Spleen (tissue), 13 donors: ENCODE measurements around the gene SLC7A5. TPM values are rescaled to one million over a fixed set of nuclear protein-coding genes. Genes with fewer than 3 reads are reported as not detected.
"Not testable (repeated sequence)": the region's sequence is repeated elsewhere in the genome, so short reads cannot be mapped to it uniquely, and the experiment has no call there.

Source experiments
- DNase-seq: peaks from one replicate; pipeline ENCODE4 v3.0.0-alpha.2; 2020
- H3K27ac ChIP-seq, 8 donors: fragments of 200-600 bp; sonication (generic) in 7 of 8; 1 replicate in 4 of 8; 2 replicates in 4 of 8; pipeline versions ENCODE4 v1.5.0 to v1.8.0; 2016 to 2021; ENCODE audit warnings: inconsistent platforms in 4 of 8, mild to moderate bottlenecking in 4 of 8, moderate library complexity in 1 of 8
- H3K27me3 ChIP-seq, 7 donors: fragments of 200-600 bp; sonication (generic) in 6 of 7; replicated peaks in 1 of 7; 1 replicate in 4 of 7; 2 replicates in 3 of 7; pipeline versions ENCODE4 v1.5.0 to v1.8.0; 2016 to 2021; ENCODE audit warnings: inconsistent platforms in 3 of 7, mild to moderate bottlenecking in 1 of 7
- H3K36me3 ChIP-seq, 6 donors: fragments of 200-600 bp; sonication (generic) in 5 of 6; 1 replicate in 4 of 6; 2 replicates in 2 of 6; pipeline versions ENCODE4 v1.5.0 to v1.8.0; 2016 to 2021; ENCODE audit warnings: inconsistent platforms in 2 of 6
- H3K4me1 ChIP-seq, 6 donors: fragments of 200-600 bp; sonication (generic) in 5 of 6; 1 replicate in 3 of 6; 2 replicates in 3 of 6; pipeline versions ENCODE4 v1.5.0 to v1.8.0; 2016 to 2021; ENCODE audit warnings: inconsistent platforms in 3 of 6
- H3K4me3 ChIP-seq, 8 donors: fragments of 200-600 bp; sonication (generic) in 7 of 8; 1 replicate in 4 of 8; 2 replicates in 4 of 8; pipeline versions ENCODE4 v1.5.0 to v1.8.0; 2016 to 2021; ENCODE audit warnings: inconsistent platforms in 4 of 8, mild to moderate bottlenecking in 4 of 8, moderate library complexity in 2 of 8
- H3K9me3 ChIP-seq, 8 donors: fragments of 200-600 bp; sonication (generic) in 7 of 8; 1 replicate in 4 of 8; 2 replicates in 4 of 8; pipeline versions ENCODE4 v1.5.0 to v1.8.0; 2016 to 2021; ENCODE audit warnings: inconsistent platforms in 4 of 8
- POLR2A ChIP-seq, 3 donors: fragments of 450-650 bp; IDR thresholded peaks; one replicate each; pipeline ENCODE4 v1.5.1; 2017; ENCODE audit warnings: antibody characterized with exemption in 3 of 3, mild to moderate bottlenecking in 1 of 3
- POLR2AphosphoS5 ChIP-seq, 3 donors: sonication (generic); formaldehyde crosslinking; IDR thresholded peaks; one replicate each; pipeline ENCODE4 v1.5.1; 2017; ENCODE audit warnings: antibody characterized with exemption in 3 of 3
- WGBS, 5 donors: extraction: QIAGEN DNeasy Blood & Tissue Kit in 3 of 5; methylation state at CpG; one replicate each; pipeline versions ENCODE4 v1.1.5 to v1.1.7; 2013 to 2018; 5-methylcytosine and 5-hydroxymethylcytosine counted together
- intact Hi-C: fragments of 100-400 bp; cut with DNase I; formaldehyde crosslinking; loops from one replicate; pipeline ENCODE4 v1.15.0; 2023; ENCODE audit warnings: low total_unique reads
- long read RNA-seq, 2 donors: transcript quantifications; one replicate each; lab custom pipeline, GENCODE V29; 2026
- polyA plus RNA-seq, 3 donors: library from polyadenylated mRNA; stranded (reverse); fragments of 200-250 nt; gene quantifications; one replicate each; pipeline ENCODE4 v1.2.1, GENCODE V29; 2013
- total RNA-seq, 7 donors: library from RNA; depleted of rRNA in 3 of 7; stranded (reverse); fragments of >200 nt in 3 of 7; fragmentation: NEBNext Ultra II Directional in 4 of 7; extraction: Animal tissue kit (Norgen Biotek cat#: 25700) in 4 of 7; gene quantifications; one replicate each; pipeline versions ENCODE4 v1.1.0 to v1.2.1, GENCODE V29; 2016 to 2021
- TF ChIP-seq, protein P1 (sequence below), 11 experiments: fragments of 200-600 bp in 7 of 11; fragments of 450-650 bp in 4 of 11; sonication (generic) in 4 of 11; IDR thresholded peaks in 8 of 11; conservative IDR thresholded peaks in 3 of 11; 1 replicate in 7 of 11; 2 replicates in 4 of 11; pipeline versions ENCODE4 v1.4.0 to v1.8.0; 2016 to 2021; ENCODE audit warnings: antibody characterized with exemption in 11 of 11, inconsistent platforms in 4 of 11, mild to moderate bottlenecking in 1 of 11
- donor health status: healthy with polysubstance abuse.
- donor health status: DM: no; HTN: no; CAD: no; lungs with moderate emphysema.
- donor health status: DM: no; HTN: no; CAD: no.
- donor health status: Bipolar disorder and iron deficiency.
- donor health status: healthy.
- donor health status: DM: no; HTN: no; CAD: no.
- donor health status: DM: yes; HTN: yes; CAD: no.

Gene SLC7A5
- total RNA-seq (10 to 100 TPM in 6 of 7 donors, 1 to 10 TPM in 1; 9.8 to 30.6 (median 18.5) TPM), polyA plus RNA-seq (1 to 10 TPM; 2.5 to 7.3 (median 5.1) TPM)
- long read RNA-seq, donor 1, full-length matches to known transcripts, result 1 of 1 reads
- long read RNA-seq, donor 1, partial matches to known transcripts, result 0 of 1 reads
- long read RNA-seq, donor 1, other reads (novel, unspliced or antisense), result 0 of 1 reads
- long read RNA-seq, donor 2, full-length matches to known transcripts, result 4 of 4 reads
- long read RNA-seq, donor 2, partial matches to known transcripts, result 0 of 4 reads
- long read RNA-seq, donor 2, other reads (novel, unspliced or antisense), result 0 of 4 reads

DNA sequence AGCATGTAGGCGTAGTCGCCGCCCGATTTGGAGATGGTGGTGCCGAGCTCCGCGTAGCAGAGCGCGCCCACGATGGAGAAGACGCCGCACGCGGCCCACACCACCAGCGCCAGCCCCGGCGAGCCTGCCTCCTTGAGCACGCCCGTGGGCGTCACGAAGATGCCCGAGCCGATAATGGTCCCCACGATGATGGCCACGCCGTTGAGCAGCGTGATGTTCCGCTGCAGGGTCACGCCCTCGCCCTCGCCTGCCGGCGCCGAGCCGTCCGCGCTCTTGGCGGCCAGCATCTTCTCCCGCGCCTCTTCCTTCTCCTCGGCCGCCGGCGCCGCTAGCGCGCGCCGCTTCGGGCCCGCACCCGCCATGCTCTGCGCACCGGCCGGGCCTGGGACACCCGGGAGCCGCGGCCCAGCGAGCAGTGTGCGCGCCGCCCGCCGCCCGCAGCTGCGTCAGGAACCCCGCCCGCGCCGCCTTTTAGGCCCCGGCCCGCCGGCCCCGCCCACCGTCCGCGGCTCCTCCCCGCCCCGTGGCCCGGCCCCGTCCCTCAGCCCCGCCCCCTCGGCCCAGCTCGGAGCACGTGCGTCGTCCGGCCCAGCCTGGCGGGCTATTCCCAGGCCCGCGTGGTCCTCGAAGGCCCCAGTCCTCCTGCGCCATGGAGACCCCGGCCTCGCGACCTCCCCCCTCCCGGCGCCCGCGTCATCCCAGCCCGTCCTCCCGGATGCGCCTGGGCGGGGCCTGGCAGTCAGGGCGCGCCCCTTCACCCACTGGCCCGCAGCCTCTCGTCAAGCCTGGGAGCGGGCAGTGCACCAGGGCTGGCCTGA, at the start of gene SLC7A5:
TSS of gene SLC7A5 (minus strand) at position 447 of the 818 bp plus-strand sequence. CDS start at position 362, 85 bp downstream.
- TF ChIP-seq POLR2A (IDR thresholded peaks at IDR 0.05) (peak in 2 of 3 donors; percentile 22 to 47), POLR2AphosphoS5 (IDR thresholded peaks at IDR 0.05) (peak; percentile 82 to 84 (median 83))
- 0 to 4% (median 1%) methylated on average over 14 to 109 of the region's 109 CpGs for WGBS, 5 donors
- peak; percentile 97 for DNase-seq
- Histone ChIP-seq H3K27ac (peak within 1 kb of the TSS in 6 of 8 donors; percentile 44 to 86 (median 78)), H3K4me3 (peak within 1 kb of the TSS; percentile 37 to 77 (median 63)), H3K4me1 (peaks cover 0 to 73% (median 26%) of the 10 kb centered on the region in 6 donors), H3K27me3 (peaks cover 0 to 33% (median 0%) of the 10 kb centered on the region in 7 donors)
- H3K9me3 ChIP-seq, intact Hi-C loops, H3K36me3 ChIP-seq: not testable (repeated sequence)

GRCh38 chr16:87918338-87918737, 49.0 kb upstream of the SLC7A5 start:
- 60 to 87% (median 72%) methylated on average over 13 of the region's 13 CpGs for WGBS, 5 donors
- intact Hi-C loops, result no loop called here
- H3K27ac ChIP-seq, result peak overlapping the region in 5 of 8 donors; percentile 4 to 63 (median 44)
- peaks cover 0 to 35% (median 9%) of the 10 kb centered on the region in 6 donors for H3K4me1 ChIP-seq
- no peak overlapping the region for H3K4me3 ChIP-seq
- TF ChIP-seq, protein P1, sequence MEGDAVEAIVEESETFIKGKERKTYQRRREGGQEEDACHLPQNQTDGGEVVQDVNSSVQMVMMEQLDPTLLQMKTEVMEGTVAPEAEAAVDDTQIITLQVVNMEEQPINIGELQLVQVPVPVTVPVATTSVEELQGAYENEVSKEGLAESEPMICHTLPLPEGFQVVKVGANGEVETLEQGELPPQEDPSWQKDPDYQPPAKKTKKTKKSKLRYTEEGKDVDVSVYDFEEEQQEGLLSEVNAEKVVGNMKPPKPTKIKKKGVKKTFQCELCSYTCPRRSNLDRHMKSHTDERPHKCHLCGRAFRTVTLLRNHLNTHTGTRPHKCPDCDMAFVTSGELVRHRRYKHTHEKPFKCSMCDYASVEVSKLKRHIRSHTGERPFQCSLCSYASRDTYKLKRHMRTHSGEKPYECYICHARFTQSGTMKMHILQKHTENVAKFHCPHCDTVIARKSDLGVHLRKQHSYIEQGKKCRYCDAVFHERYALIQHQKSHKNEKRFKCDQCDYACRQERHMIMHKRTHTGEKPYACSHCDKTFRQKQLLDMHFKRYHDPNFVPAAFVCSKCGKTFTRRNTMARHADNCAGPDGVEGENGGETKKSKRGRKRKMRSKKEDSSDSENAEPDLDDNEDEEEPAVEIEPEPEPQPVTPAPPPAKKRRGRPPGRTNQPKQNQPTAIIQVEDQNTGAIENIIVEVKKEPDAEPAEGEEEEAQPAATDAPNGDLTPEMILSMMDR (IDR thresholded peaks at IDR 0.05 in 8 of 11, conservative IDR thresholded peaks at IDR 0.05 in 3 of 11), result no peak
- no peak for TF ChIP-seq POLR2A (IDR thresholded peaks at IDR 0.05)
- TF ChIP-seq POLR2AphosphoS5 (IDR thresholded peaks at IDR 0.05), result no peak
- H3K36me3 ChIP-seq, result no peaks in the 10 kb centered on the region
- H3K27me3 ChIP-seq, result peaks cover 0 to 18% (median 0%) of the 10 kb centered on the region in 7 donors
- DNase-seq, result no peak
- H3K9me3 ChIP-seq, result no peaks in the 10 kb centered on the region

GRCh38 chr16:87917503-87917902, 48.2 kb upstream of the SLC7A5 start:
- intact Hi-C loops, result no loop called here
- Histone ChIP-seq H3K36me3 (no peaks in the 10 kb centered on the region), H3K9me3 (no peaks in the 10 kb centered on the region), H3K4me3 (no peak overlapping the region), H3K27me3 (peaks cover 0 to 24% (median 0%) of the 10 kb centered on the region in 7 donors), H3K27ac (no peak overlapping the region), H3K4me1 (peaks cover 0 to 29% (median 9%) of the 10 kb centered on the region in 6 donors)
- no peak for DNase-seq
- WGBS, 5 donors, result 66 to 92% (median 87%) methylated on average over 9 of the region's 9 CpGs
- no peak for TF ChIP-seq POLR2A (IDR thresholded peaks at IDR 0.05)
- TF ChIP-seq, protein P1 (IDR thresholded peaks at IDR 0.05 in 8 of 11, conservative IDR thresholded peaks at IDR 0.05 in 3 of 11), result no peak
- TF ChIP-seq POLR2AphosphoS5 (IDR thresholded peaks at IDR 0.05), result no peak

- DNase-seq, result no peak
- Histone ChIP-seq H3K36me3 (no peaks in the 10 kb centered on the region), H3K27ac (no peak overlapping the region), H3K27me3 (peaks cover 0 to 34% (median 0%) of the 10 kb centered on the region in 7 donors), H3K4me1 (peaks cover 0 to 22% (median 9%) of the 10 kb centered on the region in 6 donors), H3K4me3 (no peak overlapping the region), H3K9me3 (no peaks in the 10 kb centered on the region)
- TF ChIP-seq POLR2A (IDR thresholded peaks at IDR 0.05) (no peak), POLR2AphosphoS5 (IDR thresholded peaks at IDR 0.05) (no peak)
- TF ChIP-seq, protein P1 (IDR thresholded peaks at IDR 0.05 in 8 of 11, conservative IDR thresholded peaks at IDR 0.05 in 3 of 11), result no peak
- WGBS, 5 donors, result 92 to 96% (median 94%) methylated on average over 25 of the region's 25 CpGs
- intact Hi-C loops, result no loop called here
Observed at GRCh38 chr16:87914812-87915211, 45.5 kb upstream of the SLC7A5 start.

- H3K27me3 ChIP-seq, result peaks cover 0 to 33% (median 0%) of the 10 kb centered on the region in 7 donors
- H3K27ac ChIP-seq, intact Hi-C loops, DNase-seq, H3K4me3 ChIP-seq, H3K9me3 ChIP-seq, H3K36me3 ChIP-seq: not testable (repeated sequence)
- H3K4me1 ChIP-seq, result peaks cover 0 to 26% (median 11%) of the 10 kb centered on the region in 6 donors
- WGBS, 5 donors, result 71 to 82% (median 76%) methylated on average over 24 to 27 of the region's 27 CpGs
Observed at GRCh38 chr16:87914021-87914725, 44.9 kb upstream of the SLC7A5 start.

GRCh38 chr16:87912691-87913090, 43.4 kb upstream of the SLC7A5 start:
- 61 to 84% (median 79%) methylated on average over 18 of the region's 18 CpGs for WGBS, 5 donors
- peaks cover 0 to 43% (median 0%) of the 10 kb centered on the region in 7 donors for H3K27me3 ChIP-seq

More at GRCh38 chr16:87912691-87913090, 43.4 kb upstream of the SLC7A5 start:
- H3K9me3 ChIP-seq, intact Hi-C loops, H3K4me3 ChIP-seq, DNase-seq, H3K27ac ChIP-seq, H3K36me3 ChIP-seq: not testable (repeated sequence)
- peaks cover 0 to 13% (median 8%) of the 10 kb centered on the region in 6 donors for H3K4me1 ChIP-seq
